HG03457 (cell line): Measurements from ENCODE around the gene GFRAL.
"Not testable (repeated sequence)": the region's sequence is repeated elsewhere in the genome, so short reads cannot be mapped to it uniquely, and the experiment has no call there.

Experiments
- ATAC-seq: cut with Tn5 transposase; IDR thresholded peaks from one replicate; pipeline ENCODE4 v1.9.1; 2021; ENCODE audit warnings: moderate number of reproducible peaks; ENCODE audit not compliant: unreplicated experiment

GFRAL gene, protein sequence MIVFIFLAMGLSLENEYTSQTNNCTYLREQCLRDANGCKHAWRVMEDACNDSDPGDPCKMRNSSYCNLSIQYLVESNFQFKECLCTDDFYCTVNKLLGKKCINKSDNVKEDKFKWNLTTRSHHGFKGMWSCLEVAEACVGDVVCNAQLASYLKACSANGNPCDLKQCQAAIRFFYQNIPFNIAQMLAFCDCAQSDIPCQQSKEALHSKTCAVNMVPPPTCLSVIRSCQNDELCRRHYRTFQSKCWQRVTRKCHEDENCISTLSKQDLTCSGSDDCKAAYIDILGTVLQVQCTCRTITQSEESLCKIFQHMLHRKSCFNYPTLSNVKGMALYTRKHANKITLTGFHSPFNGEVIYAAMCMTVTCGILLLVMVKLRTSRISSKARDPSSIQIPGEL

DNA sequence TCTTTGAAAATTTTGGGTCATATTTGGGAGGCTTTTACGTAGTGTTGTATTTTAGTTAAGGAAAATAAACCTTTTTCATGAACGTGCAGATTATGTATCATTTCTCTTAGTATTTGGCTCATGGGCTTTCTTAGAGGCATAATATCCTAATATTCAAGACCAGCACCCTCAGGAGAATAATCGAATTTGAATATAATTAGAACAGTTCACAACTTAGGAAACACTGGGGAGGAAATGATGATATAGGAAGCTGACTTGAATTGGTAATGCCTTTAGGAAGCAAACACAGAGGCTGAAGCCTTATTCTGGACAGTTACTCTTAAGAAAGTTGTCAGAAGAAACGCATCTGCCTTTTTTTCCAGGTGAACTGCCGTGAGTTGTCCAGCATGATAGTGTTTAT lies at the start of gene GFRAL:
Gene GFRAL, plus strand, starts transcription at position 301 of the 400 bp plus-strand sequence. Its CDS starts 86 bp downstream, at position 387.
- ATAC-seq: no peak

DNA sequence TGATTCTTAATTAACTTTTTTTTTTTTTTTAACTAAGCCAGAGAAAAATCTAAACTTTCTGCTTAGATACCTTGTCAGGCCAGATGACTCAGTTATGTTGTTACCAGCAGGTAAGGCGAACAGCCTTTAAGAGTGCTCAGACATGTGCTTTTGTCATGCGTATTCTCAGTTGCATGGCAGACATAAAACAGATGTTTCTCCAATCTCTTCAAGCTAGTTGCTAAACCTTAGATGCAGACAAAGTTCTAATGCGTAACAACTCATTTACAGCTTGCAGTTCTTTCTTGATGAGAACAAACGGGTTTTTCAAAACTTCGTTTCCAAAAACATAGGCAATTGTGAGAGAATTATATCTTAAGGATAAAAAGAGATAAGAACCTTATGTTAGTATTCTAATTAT lies 49.6 kb upstream of the GFRAL start:
- ATAC-seq: no peak

DNA sequence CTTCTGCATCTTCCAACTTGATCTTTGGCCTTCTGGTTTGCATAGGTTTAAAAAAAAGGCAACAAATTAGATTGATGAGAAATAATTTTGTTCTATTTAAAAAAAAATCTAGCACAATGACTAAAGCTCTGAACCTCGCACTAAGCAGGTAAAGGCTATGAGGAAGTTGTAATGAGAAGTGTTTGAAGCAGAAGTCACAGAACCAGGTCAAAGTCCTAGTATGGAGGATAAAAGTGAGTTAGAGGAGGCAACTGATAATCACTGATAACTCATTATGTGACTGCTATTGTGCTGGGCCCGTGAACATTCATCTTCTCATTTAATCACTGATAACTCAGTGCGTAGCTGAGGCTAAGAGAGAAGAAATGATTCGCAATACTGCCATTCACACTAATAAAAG lies 46.1 kb upstream of the GFRAL start:
- ATAC-seq: no peak

DNA sequence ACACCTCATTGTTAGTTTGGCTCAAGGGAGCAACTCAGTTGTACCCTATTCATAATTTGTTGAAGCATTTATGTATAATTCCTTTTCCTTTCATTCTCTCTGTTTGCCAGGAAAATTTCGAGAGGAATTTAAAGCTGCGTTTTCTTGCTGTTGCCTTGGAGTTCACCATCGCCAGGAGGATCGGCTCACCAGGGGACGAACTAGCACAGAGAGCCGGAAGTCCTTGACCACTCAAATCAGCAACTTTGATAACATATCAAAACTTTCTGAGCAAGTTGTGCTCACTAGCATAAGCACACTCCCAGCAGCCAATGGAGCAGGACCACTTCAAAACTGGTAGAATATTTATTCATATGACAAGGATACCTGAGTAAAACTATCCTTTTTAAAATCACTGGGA lies 45.2 kb upstream of the GFRAL start:
- ATAC-seq: no peak

DNA sequence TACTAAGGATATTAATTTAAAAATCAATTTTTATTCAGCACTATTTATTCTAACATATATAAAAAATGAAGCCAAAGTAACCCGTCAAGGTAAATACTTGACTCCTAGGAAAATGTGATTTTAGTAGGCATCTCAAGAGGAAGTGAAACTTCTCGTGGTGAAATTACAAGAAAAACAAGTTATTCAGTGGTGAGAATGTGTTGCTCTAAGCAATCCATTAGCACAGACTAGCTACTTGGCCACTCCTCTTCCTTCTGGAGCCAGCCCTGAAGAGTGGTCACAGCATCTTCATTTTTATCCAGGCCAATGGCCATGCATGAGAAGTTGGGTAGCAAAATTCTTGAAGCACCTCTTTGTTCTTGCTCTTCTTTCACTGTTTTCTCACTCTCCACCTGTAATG lies 40.4 kb upstream of the GFRAL start:
- ATAC-seq: no peak

DNA sequence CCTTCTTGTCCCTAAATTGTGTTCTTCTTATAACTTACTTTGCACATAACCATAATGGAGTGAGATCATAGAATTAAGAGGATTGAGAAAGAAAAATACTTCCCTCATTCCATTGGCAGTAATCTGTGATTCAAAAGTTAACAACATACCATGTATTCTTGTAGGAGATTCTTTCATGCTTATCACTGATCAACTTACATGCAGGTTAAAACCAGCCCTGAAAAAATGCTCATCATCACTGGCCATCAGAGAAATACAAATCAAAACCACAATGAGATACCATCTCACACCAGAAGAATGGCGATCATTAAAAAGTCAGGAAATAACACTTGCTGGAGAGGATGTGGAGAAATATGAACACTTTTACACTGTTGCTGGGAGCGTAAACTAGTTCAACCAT lies 36.5 kb upstream of the GFRAL start:
- no peak for ATAC-seq

DNA sequence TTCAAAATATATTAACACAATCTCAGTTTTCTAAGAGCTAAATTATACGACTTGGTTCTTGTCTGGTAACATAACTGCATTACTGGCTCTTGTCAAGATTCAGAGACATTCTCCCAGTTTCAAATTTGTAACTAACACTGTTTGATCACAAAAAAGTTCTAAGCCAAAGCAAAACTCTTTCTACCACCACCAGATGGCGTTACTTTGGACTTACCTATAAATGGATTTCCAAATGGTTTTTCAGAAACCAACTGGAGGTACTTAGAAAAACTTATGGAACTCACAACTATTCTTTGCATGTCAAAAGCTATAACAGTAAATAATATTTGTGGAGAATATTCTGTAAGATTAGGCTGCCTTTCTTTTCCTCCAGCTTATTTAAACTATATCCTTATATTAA lies 34.2 kb upstream of the GFRAL start:
- ATAC-seq: no peak

DNA sequence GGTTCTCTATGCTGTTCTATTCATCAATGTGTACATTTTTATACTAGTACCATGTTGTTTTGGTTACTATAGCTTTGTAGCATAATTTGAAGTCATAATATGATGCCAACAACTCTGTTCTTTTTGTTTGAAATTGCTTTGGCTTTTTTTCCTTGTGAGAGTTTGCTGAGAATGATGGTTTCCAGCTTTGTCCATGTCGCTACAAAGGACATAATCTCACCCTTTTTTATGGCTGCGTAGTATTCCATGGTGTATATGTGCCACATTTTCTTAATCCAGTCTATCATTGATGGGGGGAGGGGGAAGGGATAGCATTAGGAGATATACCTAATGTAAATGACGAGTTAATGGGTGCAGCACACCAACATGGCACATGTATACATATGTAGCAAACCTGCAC lies 30.1 kb upstream of the GFRAL start:
- not testable (repeated sequence) for ATAC-seq

DNA sequence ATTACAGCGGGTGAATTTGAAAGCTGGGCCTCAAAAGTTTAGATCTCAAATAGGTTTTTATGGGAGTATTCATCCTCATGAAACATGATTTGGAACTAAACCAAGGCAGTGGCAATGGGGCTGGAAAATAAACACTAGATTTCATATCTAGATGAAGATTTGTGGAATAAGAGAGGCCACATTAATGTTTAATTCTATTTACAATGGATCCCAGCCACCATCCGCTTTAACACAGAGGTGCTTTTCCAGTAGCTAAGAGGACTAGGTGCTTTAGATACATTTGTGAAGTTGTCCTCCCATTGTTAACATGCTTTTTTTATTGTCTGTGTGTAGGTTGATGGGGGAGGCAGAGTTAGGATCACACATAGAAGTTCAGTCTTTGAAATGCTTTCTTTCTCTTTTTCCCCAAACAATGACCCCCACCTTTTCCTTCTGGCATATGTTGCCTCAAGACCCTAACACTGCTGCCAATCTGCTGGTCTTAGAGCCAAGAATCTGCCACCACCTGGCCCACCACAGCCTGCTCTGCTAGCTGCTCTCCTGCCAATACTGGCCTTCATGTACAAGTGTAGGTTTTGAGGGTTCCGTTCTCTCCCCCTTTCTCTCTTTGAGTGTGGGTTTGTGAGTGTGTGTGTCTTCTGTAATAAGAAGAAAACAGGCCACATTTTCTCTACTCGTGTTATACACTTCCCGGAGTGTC lies 27.8 kb upstream of the GFRAL start:
- ATAC-seq: no peak

DNA sequence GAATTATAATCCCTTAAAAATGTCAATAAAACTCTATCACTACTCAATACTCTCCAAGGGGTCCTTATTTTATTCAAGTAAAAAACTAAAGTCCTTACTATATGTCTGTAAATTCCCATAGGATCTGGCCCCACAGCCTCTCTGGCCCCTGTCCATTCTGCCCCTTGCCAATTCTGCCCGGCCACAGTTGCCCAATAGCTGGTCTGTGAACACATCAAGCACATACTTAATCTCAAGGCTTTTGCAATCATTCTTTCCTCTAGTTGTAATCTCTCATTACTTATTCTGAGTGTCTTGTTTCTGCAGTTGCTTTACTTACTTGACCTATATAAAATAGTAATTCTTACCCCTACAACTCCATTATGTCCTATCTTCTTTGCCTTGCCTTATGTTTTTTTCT lies 22.5 kb upstream of the GFRAL start:
- ATAC-seq: no peak

DNA sequence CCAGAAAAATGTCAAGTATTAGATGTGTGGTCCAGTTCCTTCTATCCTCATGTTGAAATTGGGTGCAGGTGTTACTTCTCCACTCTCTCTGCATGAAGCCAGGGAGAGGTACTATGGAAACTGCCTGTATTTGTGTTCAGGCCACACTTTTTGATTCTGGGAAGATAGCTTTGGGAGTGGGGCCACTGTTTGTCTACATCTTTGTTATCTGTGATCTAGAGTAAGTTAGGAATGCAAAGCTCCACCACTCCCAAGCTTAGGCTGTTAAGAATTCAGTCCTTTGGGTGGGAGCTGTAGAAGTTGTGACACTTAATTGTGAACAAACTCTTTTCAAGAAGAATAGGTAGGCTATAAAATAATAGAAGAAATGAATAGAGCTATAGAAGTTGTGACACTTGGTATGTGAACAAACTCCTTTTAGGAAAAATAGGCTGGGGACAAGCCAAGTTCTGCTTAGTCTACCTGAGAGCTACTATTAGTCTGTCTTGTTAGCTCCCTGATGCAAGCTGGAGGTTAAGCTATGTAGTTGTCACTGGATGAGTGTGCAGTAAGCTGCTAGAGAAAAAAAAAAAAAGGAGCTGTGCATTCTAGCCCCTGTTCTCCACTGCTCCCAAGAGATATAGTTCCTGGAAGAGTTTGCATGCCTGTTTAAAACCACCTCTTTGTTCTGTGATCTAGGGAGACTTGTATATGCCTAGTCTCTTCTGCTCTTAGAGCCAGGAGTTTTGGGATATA lies 7.1 kb upstream of the GFRAL start:
- ATAC-seq: no peak

DNA sequence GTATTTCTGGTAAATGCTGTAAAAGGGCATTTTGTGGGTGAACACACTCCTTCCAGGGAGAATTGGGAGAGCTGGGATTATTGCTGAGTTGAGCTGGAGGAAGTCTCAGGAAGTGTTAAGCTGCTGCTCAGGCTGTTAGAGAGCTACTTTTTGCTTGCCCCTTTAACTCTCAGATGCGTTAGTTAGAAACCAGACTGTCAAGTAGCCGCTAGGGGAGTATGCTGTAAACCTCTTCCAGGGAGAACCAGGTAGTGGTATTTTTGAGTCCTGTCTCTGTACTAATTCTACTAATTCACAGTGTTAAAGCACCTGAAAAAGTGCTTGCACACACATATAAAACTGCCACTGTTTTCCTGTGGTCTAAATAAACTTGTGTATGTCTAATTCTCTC lies 6.6 kb upstream of the GFRAL start:
- no peak for ATAC-seq

DNA sequence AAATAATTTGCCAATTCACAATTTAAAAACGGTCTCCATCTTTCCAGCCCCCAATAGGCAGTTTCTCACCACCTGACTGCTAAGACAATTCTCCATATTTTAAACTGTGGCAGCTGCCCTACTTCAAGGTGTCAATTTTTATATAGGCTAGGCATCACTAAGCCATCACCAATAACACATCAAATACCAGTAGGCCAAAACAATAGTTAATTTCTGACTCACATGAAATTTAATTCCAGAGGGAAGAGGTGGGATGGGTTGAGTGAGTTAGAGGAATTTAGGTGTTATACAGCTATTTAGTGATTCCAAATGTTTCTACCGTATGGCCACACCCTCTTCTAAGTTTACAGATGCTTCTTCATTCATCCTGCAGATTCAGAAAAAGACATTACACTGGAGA lies 49.9 kb downstream of the GFRAL start:
- no peak for ATAC-seq

DNA sequence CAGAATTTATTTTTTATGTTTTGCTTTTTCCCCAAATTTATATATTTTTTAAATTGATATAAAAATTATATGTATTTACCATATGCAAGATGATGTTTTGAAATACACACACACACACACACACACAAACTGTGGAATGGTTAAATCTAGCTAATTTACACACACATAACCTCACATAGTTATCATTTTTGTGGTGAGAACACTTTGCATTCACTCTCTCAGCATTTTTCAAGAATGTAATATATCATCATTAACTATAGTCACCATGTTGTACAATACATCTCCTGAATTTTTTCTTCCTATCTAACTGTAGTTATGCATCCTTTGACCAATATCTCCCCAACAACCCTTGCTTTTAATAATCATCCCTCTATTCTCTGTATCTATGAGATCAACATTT lies 52.2 kb downstream of the GFRAL start:
- ATAC-seq: no peak

DNA sequence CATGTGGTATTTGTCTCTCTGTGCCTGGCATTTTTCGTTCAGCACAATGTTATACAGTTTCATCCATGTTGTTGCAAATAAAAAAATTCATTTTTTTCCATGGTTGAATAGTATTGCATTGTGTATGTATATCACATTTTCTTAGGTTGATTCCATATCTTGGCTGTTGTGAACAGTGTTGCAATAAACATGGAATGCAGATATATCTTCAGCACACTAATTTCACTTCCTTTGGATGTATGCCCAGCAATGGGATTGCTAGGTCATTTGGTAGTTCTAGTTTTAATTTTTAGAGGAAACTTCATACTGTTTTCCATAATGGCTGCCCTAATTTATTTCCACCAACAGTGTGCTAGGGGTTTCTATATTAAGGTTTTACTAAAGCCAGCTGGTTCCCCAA lies 52.6 kb downstream of the GFRAL start:
- no peak for ATAC-seq

DNA sequence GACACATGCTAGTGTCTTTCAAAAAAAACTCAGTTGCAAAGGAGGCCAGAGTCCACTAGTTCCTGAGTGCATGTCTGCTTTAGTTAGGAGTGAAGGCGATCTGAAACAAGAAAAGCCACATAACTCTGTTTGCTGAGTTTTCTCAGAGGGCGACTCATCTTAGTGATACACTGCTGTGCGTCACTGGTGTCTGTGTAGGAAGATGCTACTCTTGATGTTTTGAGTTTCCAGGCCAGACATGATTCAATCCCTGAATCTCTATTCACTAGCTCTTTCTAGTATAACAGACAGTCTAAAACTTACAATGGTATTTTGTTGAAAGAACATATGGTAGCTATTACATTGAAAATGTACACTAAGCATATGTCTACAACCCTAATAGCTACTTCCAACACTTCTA lies 60.9 kb downstream of the GFRAL start:
- no peak for ATAC-seq

DNA sequence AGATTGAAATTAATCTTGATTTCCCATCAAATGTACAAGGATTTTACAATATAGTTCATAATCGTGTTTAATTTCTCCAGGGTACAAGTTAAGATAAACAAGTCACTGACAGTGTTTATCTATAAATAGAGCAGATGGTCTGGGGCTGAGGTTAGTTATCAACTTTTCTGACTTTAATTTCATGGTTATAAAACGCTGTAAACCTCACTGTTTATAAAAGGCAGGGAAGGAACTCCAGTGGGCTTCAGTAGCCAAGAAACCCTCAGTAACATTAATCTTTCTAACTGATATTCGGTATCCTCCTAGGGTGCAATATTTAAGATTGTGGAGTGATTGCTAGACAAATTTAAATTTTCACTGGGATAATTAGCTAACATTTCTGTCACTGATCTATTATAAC lies 68.6 kb downstream of the GFRAL start:
- no peak for ATAC-seq

DNA sequence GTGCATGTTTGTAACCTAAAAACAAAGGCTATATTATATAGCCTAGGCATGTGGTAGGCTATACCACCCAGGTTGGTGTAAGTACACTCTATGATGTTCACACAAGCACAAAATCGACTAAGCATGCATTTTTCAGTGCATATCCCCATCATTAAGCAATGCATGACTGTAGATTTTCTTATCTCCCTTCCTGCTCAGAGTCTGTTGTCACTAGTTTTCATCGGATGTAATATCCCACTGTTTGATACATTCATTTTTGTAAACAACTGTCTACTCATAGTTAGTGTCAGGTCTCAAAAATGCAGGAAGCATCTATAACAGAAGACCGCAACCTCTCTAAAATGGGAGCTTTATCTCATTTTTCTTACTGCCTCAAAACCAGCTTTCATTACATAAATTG lies 70.7 kb downstream of the GFRAL start:
- no peak for ATAC-seq

DNA sequence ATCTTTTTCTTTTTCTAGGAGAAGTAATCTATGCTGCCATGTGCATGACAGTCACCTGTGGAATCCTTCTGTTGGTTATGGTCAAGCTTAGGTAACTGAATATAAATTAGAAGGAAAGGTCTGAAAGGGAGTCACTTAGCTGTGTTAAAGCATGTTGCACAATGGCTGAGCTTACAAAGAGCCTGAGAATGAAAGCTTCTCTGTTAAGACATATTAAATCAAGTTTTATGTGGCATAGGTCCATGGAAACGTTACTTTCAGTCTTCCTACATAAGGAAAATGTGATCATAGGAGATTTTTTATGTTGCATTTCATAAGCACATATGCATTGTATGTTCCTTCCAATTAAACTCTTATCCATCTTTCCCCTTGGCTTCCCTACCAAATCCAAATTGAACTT lies 72.1 kb downstream of the GFRAL start:
- no peak for ATAC-seq

DNA sequence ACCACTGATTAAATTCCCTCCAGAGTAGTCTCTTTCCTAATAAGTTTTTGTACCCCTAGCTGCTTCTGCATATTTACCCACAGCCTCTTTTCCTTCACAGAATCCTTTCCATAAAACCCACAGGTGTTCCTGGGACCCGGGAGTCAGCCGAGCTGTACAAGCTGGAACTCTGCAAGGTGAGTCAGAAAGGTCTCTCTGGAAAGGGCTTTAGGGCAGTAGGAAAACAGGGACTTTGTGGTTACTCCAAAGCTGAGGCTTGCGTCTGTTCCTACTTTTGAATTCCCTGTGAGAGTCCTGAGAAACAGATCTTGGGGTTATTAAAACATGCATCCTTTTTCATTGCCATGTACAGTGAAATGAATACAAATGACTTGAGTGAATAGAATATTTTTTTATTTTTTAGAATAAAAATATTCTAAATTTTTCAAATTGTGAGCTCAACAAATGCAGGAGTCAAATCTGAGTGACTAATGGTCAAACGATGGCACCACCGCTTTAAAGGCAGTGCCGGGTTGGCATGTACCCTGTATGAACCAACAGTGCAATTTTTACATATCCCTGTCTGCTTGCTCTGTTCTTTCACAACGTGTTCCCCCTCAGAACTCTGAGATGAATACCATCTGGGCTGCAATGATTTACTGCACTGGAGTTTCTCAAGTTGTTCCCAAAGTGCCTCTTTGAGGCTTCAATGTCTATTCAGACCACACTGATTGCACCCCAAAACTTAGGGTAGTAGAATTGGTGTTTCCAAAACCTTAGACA lies 78.4 kb downstream of the GFRAL start:
- no peak for ATAC-seq

DNA sequence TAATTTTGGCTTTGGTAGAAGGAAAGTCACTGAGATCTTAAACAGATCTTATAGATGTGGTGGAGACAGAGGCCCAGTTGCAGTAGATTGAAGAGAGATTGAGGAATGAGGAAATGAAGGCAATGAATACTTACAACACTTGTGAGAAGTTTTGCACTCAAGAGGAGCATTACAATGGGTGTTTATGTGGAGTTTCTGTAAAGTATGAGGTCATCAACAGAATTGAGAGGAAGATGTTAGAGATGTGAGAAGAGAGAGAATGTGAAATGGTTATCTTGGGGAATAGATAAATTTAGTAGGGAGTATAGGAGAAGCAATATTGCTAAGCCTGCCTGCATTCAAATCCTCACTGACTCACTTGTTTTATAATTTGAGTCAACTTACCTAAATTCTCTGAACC lies 83.4 kb downstream of the GFRAL start:
- no peak for ATAC-seq
